ENCODE measurements around the gene ELAC2.

DNA sequence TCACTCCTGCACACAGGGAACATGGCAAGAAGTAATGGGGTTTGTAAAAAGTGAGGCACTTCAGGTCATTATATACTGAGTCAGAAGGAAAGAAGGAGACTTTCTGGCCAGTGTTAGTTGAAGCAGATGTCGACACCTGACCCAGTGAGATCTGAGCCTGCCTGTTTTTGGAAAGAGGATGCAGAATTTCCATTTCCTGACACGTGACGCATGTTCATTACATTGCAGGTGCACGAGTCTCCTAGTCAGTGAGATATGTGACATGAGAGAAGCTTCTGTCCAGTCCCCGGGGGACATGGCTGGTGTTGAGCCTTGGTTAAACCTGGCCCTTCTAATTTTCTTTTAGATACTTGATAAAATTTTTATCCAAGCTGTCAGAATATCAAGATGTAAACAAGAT is 62.3 kb downstream of the ELAC2 start:
- TF ChIP-seq, protein P1, sequence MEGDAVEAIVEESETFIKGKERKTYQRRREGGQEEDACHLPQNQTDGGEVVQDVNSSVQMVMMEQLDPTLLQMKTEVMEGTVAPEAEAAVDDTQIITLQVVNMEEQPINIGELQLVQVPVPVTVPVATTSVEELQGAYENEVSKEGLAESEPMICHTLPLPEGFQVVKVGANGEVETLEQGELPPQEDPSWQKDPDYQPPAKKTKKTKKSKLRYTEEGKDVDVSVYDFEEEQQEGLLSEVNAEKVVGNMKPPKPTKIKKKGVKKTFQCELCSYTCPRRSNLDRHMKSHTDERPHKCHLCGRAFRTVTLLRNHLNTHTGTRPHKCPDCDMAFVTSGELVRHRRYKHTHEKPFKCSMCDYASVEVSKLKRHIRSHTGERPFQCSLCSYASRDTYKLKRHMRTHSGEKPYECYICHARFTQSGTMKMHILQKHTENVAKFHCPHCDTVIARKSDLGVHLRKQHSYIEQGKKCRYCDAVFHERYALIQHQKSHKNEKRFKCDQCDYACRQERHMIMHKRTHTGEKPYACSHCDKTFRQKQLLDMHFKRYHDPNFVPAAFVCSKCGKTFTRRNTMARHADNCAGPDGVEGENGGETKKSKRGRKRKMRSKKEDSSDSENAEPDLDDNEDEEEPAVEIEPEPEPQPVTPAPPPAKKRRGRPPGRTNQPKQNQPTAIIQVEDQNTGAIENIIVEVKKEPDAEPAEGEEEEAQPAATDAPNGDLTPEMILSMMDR (IDR thresholded peaks at IDR 0.05): no peak
- TF ChIP-seq POLR2A (IDR thresholded peaks at IDR 0.05): no peak

All from Peyer's patch (tissue), 4 donors.